K562 (cell line): ENCODE measurements around the gene MYO9A. TPM values are rescaled to one million over a fixed set of nuclear protein-coding genes. Genes with fewer than 3 reads are reported as not detected.

Experiments used
- ATAC-seq: fragments of 200-7000 bp; cut with Tn5 transposase; 3 replicates; pipeline ENCODE4 v1.9.1; 2020; ENCODE audit warnings: moderate library complexity
- BruUV-seq: library from RNA; stranded (reverse); fragments of 400-500 nt; replicated peaks from 2 replicates; lab custom pipeline; 2021; lab: Mats Ljungman, UMichigan
- CTCF ChIA-PET: fragments of 300-600 bp; formaldehyde crosslinking; extraction: SDS; loops from one replicate; lab custom pipeline; 2021; ENCODE audit warnings: low intra/inter-chr PET ratio; lab: Yijun Ruan, JAX
- POLR2A ChIA-PET: fragments of 300-600, 350-650 bp; sonication (Branson Sonifier 250); formaldehyde crosslinking; extraction: SDS; loops from one replicate; lab custom pipeline; 2021; ENCODE audit warnings: antibody characterized with exemption, inconsistent platforms; lab: Yijun Ruan, JAX
- DNase-seq, 4 experiments: peaks; one replicate each; pipeline versions ENCODE4 v3.0.0 to v3.0.0-alpha.2; 2011 to 2018; ENCODE audit warnings: low spot score in 3 of 4, mixed read lengths in 3 of 4; ENCODE audit errors: extremely low read depth in 1 of 4
- FAIRE-seq: peaks from 2 replicates; lab custom pipeline; 2011; peaks lifted over from hg19 to GRCh38; lab: Jason Lieb, UNC
- H2AFZ ChIP-seq: 2 replicates; pipeline ENCODE4 v1.6.0; 2011; ENCODE audit warnings: low read depth, low read length, control low read depth, inconsistent platforms
- H3K27ac ChIP-seq: fragments of 200-600 bp; 3 replicates; pipeline ENCODE4 v1.8.0; 2011; ENCODE audit warnings: low read depth, mild to moderate bottlenecking, control low read depth, inconsistent platforms, low read length, moderate library complexity, mixed read lengths; ENCODE audit errors: extremely low read depth
- H3K27me3 ChIP-seq, 2 experiments: fragments of 300-600 bp in 1 of 2; 2 replicates in 1 of 2; 3 replicates in 1 of 2; pipeline versions ENCODE4 v1.6.0 to v1.8.0; 2011; ENCODE audit warnings: inconsistent platforms in 2 of 2, low read length in 2 of 2, mild to moderate bottlenecking in 1 of 2, mixed read lengths in 1 of 2, moderate library complexity in 1 of 2; ENCODE audit not compliant: control insufficient read depth in 2 of 2, insufficient read depth in 2 of 2
- H3K36me3 ChIP-seq: fragments of 300-600 bp; 3 replicates; pipeline ENCODE4 v1.8.0; 2011; ENCODE audit warnings: mild to moderate bottlenecking, low read length, inconsistent platforms; ENCODE audit not compliant: control insufficient read depth, insufficient read depth
- H3K4me1 ChIP-seq, 2 experiments: fragments of 200-600 bp in 1 of 2; replicated peaks in 1 of 2; 2 replicates in 1 of 2; 3 replicates in 1 of 2; pipeline versions ENCODE4 v1.5.1 to v1.8.0; 2011; ENCODE audit warnings: inconsistent platforms in 2 of 2, low read length in 2 of 2, mild to moderate bottlenecking in 1 of 2, mixed read lengths in 1 of 2, moderate library complexity in 1 of 2; ENCODE audit not compliant: control insufficient read depth in 2 of 2, insufficient read depth in 2 of 2
- H3K4me2 ChIP-seq: 2 replicates; pipeline ENCODE4 v1.6.1; 2011; ENCODE audit warnings: low read length, control low read depth, inconsistent platforms, mixed read lengths; ENCODE audit not compliant: insufficient read depth
- H3K4me3 ChIP-seq: fragments of 200-600 bp; sonication (generic), shearing (Covaris generic); 2 replicates; pipeline ENCODE4 v1.5.1; 2016; ENCODE audit warnings: control low read depth, inconsistent platforms
- H3K79me2 ChIP-seq: fragments of 200-600 bp; 3 replicates; pipeline ENCODE4 v1.8.0; 2011; ENCODE audit warnings: low read length, inconsistent platforms; ENCODE audit not compliant: control insufficient read depth, insufficient read depth
- H3K9ac ChIP-seq, 2 experiments: 2 replicates each; pipeline versions ENCODE4 v1.6.0 to v1.6.1; 2011; ENCODE audit warnings: low read depth in 2 of 2, low read length in 2 of 2, control low read depth in 1 of 2, inconsistent platforms in 1 of 2, mild to moderate bottlenecking in 1 of 2, mixed read lengths in 1 of 2; ENCODE audit not compliant: insufficient read depth in 1 of 2
- H3K9me1 ChIP-seq: one replicate; pipeline ENCODE4 v1.6.0; 2011; ENCODE audit warnings: inconsistent platforms, mild to moderate bottlenecking, low read length, moderate library complexity; ENCODE audit not compliant: control insufficient read depth, insufficient read depth
- H3K9me3 ChIP-seq: replicated peaks from 2 replicates; pipeline ENCODE4 v1.5.1; 2011; ENCODE audit warnings: low read depth, low read length, inconsistent platforms; ENCODE audit not compliant: control insufficient read depth, insufficient read depth
- H4K20me1 ChIP-seq: replicated peaks from 2 replicates; pipeline ENCODE4 v1.6.1; 2011; ENCODE audit warnings: low read length, inconsistent platforms, mixed read lengths; ENCODE audit not compliant: control insufficient read depth, insufficient read depth
- KLF13 ChIP-seq: fragments of 450-650 bp; IDR thresholded peaks from 2 replicates; pipeline ENCODE4 v1.6.1; 2016; ENCODE audit warnings: missing genetic modification characterization, low read depth, mild to moderate bottlenecking, missing compliant biosample characterization, moderate library complexity, borderline replicate concordance
- KLF6 ChIP-seq: fragments of 250-450 bp; sonication (Bioruptor Pico); IDR thresholded peaks from 2 replicates; pipeline ENCODE4 v1.4.0; 2020; ENCODE audit warnings: mild to moderate bottlenecking, moderate library complexity, borderline replicate concordance
- MCM7 ChIP-seq, 2 experiments: fragments of 450-650 bp; IDR thresholded peaks; 2 replicates each; pipeline ENCODE4 v1.6.1; 2016 to 2018
- MTA2 ChIP-seq: fragments of 450-650 bp; IDR thresholded peaks from 2 replicates; pipeline ENCODE4 v1.6.1; 2016; ENCODE audit warnings: low read depth
- NCOR1 ChIP-seq: fragments of 450-650 bp; IDR thresholded peaks from 2 replicates; pipeline ENCODE4 v1.6.1; 2016; ENCODE audit warnings: mild to moderate bottlenecking, moderate library complexity
- NR3C1 ChIP-seq: sonication (generic); formaldehyde crosslinking; IDR thresholded peaks from 2 replicates; pipeline ENCODE4 v1.8.1; 2022; ENCODE audit warnings: missing genetic modification reagents
- RFX1 ChIP-seq: fragments of 450-650 bp; IDR thresholded peaks from 2 replicates; pipeline ENCODE4 v1.6.1; 2016; ENCODE audit warnings: mild to moderate bottlenecking, moderate library complexity
- SAFB ChIP-seq: fragments of 200-400 bp; formaldehyde crosslinking; IDR thresholded peaks from 2 replicates; pipeline ENCODE4 v1.6.1; 2017; ENCODE audit warnings: low read depth, low read length, borderline replicate concordance
- SAFB2 ChIP-seq: fragments of 200-400 bp; formaldehyde crosslinking; IDR thresholded peaks from 2 replicates; pipeline ENCODE4 v1.6.1; 2018; ENCODE audit warnings: borderline replicate concordance, low read length, low read depth, moderate library complexity; ENCODE audit not compliant: severe bottlenecking
- SUPT5H ChIP-seq: fragments of 450-650 bp; IDR thresholded peaks from 2 replicates; pipeline ENCODE4 v1.6.1; 2016
- ZFP1 ChIP-seq: fragments of 450-650 bp; formaldehyde crosslinking; IDR thresholded peaks from 2 replicates; pipeline ENCODE4 v1.4.0; 2020; ENCODE audit warnings: mild to moderate bottlenecking, mixed read lengths
- WGBS: fragments of 100-300 bp; shearing (Covaris generic); methylation state at CpG from one replicate; pipeline ENCODE4 v1.1.6; 2016; ENCODE audit warnings: low coverage, mixed read lengths; ENCODE audit not compliant: insufficient coverage; ENCODE audit errors: missing lambda C conversion rate; 5-methylcytosine and 5-hydroxymethylcytosine counted together
- in situ Hi-C: fragments of 300-500 bp; cut with MboI; formaldehyde crosslinking; loops from 4 replicates; pipeline ENCODE4 v1.15.0; 2018; ENCODE audit warnings: inconsistent platforms, mixed read lengths
- intact Hi-C: fragments of 100-400 bp; cut with micrococcal nuclease; formaldehyde crosslinking; loops from 2 replicates; pipeline ENCODE4 v1.14.2; 2022
- polyA plus RNA-seq, 8 experiments: library from polyadenylated mRNA; depleted of rRNA in 4 of 8; stranded (reverse) in 5 of 8; unstranded in 3 of 8; fragments of >200 nt; fragmentation: Nextera tagmentation in 2 of 8; fragmentation: Illumina TruSeq in 1 of 8; extraction: Ambion mirVana in 2 of 8; extraction: Trizol in 1 of 8; gene quantifications; 2 replicates each; pipeline versions ENCODE4 v1.2.1 to v1.2.3, GENCODE V29; 2011 to 2014; ENCODE audit warnings: inconsistent platforms in 1 of 8, missing spikeins in 1 of 8
- total RNA-seq, 7 experiments: library from RNA; depleted of rRNA in 6 of 7; stranded (reverse); fragments of >200 nt in 6 of 7; fragmentation: Illumina TruSeq in 2 of 7; extraction: Trizol in 2 of 7; gene quantifications; 2 replicates each; pipeline versions ENCODE4 v1.2.1 to v1.2.3, GENCODE V29; 2011 to 2021; ENCODE audit warnings: low replicate concordance in 1 of 7
- TF ChIP-seq, protein P1 (sequence below): sonication (generic); formaldehyde crosslinking; IDR thresholded peaks from 2 replicates; pipeline ENCODE4 v1.8.1; 2023; ENCODE audit warnings: mild to moderate bottlenecking, missing genetic modification reagents
- TF ChIP-seq, protein P2 (sequence below): fragments of 250-450 bp; sonication (Bioruptor Pico); IDR thresholded peaks from 2 replicates; pipeline ENCODE4 v1.4.0; 2020; ENCODE audit warnings: mild to moderate bottlenecking, moderate library complexity, borderline replicate concordance
- TF ChIP-seq, protein P3 (sequence below): fragments of 250-450 bp; sonication (Bioruptor Pico); IDR thresholded peaks from 2 replicates; pipeline ENCODE4 v1.5.1; 2021; ENCODE audit warnings: mild to moderate bottlenecking
- TF ChIP-seq, protein P4 (sequence below): IDR thresholded peaks from 2 replicates; pipeline ENCODE4 v1.6.1; 2011; ENCODE audit not compliant: insufficient read length; ENCODE audit errors: extremely low read depth

MYO9A gene
- total and polyA plus RNA-seq, 9 of the 15 experiments (the other 6 are each of a cell fraction or from before 2014, with no cell fraction given), result 1.9 to 15.4 (median 5.8) TPM

DNA sequence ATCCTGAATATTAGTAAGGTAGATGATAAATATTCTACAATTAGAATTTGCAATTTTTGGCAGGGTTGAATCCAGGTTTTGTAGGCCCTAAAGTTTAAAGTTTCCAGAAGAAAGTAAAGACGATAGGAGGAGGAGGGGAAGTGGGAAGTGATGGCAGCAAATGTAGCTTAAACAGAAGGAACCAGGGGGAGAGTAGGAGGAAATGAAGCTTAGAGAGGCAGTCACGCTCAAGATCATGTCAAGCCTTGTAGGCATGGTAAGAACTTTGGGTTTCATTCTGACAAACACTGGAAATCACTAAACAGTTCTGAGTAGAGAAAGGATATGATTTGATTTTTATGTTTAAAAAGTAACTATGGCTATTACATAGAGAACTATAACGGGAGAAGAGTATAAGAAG, 243.7 kb downstream of the MYO9A start:
- no peak overlapping the region for H3K27ac ChIP-seq
- no peak overlapping the region for H3K4me2 ChIP-seq
- ChIA-PET POLR2A (no interaction called here), CTCF (no interaction called here)
- H4K20me1 ChIP-seq, result no peaks in the 10 kb centered on the region
- no peaks in the 10 kb centered on the region for H3K27me3 ChIP-seq
- ATAC-seq (no peak), DNase-seq (no peak), FAIRE-seq (no peak)
- no peak overlapping the region for H3K4me3 ChIP-seq
- TF ChIP-seq, protein P1, sequence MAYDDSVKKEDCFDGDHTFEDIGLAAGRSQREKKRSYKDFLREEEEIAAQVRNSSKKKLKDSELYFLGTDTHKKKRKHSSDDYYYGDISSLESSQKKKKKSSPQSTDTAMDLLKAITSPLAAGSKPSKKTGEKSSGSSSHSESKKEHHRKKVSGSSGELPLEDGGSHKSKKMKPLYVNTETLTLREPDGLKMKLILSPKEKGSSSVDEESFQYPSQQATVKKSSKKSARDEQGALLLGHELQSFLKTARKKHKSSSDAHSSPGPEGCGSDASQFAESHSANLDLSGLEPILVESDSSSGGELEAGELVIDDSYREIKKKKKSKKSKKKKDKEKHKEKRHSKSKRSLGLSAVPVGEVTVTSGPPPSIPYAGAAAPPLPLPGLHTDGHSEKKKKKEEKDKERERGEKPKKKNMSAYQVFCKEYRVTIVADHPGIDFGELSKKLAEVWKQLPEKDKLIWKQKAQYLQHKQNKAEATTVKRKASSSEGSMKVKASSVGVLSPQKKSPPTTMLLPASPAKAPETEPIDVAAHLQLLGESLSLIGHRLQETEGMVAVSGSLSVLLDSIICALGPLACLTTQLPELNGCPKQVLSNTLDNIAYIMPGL, result no peak
- TF ChIP-seq, protein P2, sequence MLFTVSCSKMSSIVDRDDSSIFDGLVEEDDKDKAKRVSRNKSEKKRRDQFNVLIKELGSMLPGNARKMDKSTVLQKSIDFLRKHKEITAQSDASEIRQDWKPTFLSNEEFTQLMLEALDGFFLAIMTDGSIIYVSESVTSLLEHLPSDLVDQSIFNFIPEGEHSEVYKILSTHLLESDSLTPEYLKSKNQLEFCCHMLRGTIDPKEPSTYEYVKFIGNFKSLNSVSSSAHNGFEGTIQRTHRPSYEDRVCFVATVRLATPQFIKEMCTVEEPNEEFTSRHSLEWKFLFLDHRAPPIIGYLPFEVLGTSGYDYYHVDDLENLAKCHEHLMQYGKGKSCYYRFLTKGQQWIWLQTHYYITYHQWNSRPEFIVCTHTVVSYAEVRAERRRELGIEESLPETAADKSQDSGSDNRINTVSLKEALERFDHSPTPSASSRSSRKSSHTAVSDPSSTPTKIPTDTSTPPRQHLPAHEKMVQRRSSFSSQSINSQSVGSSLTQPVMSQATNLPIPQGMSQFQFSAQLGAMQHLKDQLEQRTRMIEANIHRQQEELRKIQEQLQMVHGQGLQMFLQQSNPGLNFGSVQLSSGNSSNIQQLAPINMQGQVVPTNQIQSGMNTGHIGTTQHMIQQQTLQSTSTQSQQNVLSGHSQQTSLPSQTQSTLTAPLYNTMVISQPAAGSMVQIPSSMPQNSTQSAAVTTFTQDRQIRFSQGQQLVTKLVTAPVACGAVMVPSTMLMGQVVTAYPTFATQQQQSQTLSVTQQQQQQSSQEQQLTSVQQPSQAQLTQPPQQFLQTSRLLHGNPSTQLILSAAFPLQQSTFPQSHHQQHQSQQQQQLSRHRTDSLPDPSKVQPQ, result no peak
- no peak for TF ChIP-seq KLF6
- no peak for TF ChIP-seq SAFB2
- no peak for TF ChIP-seq NR3C1 (CRISPR knock-in tag)
- TF ChIP-seq SAFB, result no peak
- TF ChIP-seq MCM7 (IDR thresholded peaks at IDR 0.05), result no peak
- TF ChIP-seq SUPT5H, result no peak
- no peak for TF ChIP-seq NCOR1
- no peak for TF ChIP-seq RFX1
- TF ChIP-seq, protein P3, sequence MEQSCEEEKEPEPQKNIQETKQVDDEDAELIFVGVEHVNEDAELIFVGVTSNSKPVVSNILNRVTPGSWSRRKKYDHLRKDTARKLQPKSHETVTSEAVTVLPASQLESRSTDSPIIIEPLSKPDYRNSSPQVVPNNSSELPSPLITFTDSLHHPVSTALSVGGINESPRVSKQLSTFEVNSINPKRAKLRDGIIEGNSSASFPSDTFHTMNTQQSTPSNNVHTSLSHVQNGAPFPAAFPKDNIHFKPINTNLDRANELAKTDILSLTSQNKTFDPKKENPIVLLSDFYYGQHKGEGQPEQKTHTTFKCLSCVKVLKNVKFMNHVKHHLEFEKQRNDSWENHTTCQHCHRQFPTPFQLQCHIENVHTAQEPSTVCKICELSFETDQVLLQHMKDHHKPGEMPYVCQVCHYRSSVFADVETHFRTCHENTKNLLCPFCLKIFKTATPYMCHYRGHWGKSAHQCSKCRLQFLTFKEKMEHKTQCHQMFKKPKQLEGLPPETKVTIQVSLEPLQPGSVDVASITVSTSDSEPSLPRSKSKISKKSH (CRISPR knock-in tag), result no peak
- no peak for TF ChIP-seq MTA2
- TF ChIP-seq ZFP1, result no peak
- TF ChIP-seq, protein P4, sequence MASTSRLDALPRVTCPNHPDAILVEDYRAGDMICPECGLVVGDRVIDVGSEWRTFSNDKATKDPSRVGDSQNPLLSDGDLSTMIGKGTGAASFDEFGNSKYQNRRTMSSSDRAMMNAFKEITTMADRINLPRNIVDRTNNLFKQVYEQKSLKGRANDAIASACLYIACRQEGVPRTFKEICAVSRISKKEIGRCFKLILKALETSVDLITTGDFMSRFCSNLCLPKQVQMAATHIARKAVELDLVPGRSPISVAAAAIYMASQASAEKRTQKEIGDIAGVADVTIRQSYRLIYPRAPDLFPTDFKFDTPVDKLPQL, result no peak
- no peak for TF ChIP-seq KLF13 (tag)
- WGBS, result 47% methylated on average over 3 of the region's 3 CpGs
- no peaks in the 10 kb centered on the region for H3K79me2 ChIP-seq
- H3K4me1 ChIP-seq, result no peaks in the 10 kb centered on the region
- in situ Hi-C loops, result no loop called here
- no TSS peak for BruUV-seq
- 0 out of 3 replicates have a peak, but pooled peaks cover 2% of the 10 kb centered on the region for H3K36me3 ChIP-seq
- intact Hi-C loops, result no loop called here
- no peaks in the 10 kb centered on the region for H3K9me1 ChIP-seq
- no peak overlapping the region for H3K9ac ChIP-seq
- H3K9me3 ChIP-seq, result no peaks in the 10 kb centered on the region
- no peak overlapping the region for H2AFZ ChIP-seq
